Right renal cortex interstitium (tissue), 3 donors: ENCODE results near the gene PLEKHA1. TPM values are rescaled to one million over a fixed set of nuclear protein-coding genes. Genes with fewer than 3 reads are reported as not detected.

Experiments
- DNase-seq, 3 donors: peaks; one replicate each; pipeline ENCODE4 v3.0.0-alpha.2; 2013; ENCODE audit warnings: low read depth in 3 of 3, low spot score in 2 of 3
- polyA plus RNA-seq, 3 donors: library from polyadenylated mRNA; unstranded; fragments of 120-200 nt; gene quantifications; one replicate each; pipeline ENCODE4 v1.2.1, GENCODE V29; 2013; ENCODE audit not compliant: insufficient read length in 3 of 3

PLEKHA1 gene
- polyA plus RNA-seq, 3 donors = 91.8 to 105 (median 94.5) TPM

DNA sequence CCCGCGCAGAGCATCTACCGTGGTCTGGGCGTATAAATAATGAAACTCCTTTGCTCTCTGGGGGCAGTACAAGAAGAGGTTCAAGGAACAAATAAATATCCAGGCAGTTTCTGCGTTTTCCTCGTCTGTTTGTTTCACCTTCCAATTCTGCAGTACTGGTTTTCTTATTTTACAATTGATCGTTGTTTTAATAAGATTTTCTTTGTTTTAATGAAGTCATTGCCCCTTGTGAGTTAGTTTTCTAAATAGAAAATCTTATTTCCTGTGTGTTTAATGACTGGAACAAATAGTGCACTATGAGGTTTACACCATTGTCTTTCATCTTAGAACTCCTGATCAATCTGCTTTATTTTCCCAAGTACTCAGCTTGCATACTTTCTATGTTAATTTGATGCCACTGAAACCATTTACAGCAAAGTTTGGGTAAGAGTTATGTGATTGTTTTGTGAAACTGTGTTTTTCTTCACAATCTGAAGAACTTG lies 1.2 kb downstream of the PLEKHA1 start:
- no peak for DNase-seq

DNA sequence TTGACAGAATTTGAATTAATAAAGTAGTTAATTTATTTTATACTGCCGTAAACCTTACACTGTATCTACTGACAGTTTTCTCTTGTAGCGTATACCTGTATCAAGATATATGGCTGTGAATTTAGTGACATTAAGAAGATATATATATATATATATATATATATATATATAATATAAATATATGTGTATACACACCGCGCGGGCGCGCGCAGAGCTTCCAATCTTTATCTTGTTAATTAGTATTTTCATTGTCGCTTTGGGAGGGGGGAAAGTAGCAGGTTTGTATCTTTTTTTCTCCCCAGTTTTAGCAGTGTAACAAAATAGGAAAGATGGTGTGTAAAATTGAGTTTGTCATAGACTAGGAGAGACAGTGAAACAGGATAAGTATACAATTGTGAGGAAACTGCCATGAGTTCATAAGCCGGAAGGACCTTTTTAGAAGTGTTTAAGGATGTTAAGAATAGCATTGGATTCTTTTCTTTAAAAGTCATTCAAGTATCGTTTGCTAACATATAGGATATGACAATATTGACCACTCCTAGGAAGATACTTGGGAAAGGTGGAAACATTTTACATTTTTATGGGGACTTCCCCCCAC lies 2.0 kb downstream of the PLEKHA1 start:
- no peak for DNase-seq

DNA sequence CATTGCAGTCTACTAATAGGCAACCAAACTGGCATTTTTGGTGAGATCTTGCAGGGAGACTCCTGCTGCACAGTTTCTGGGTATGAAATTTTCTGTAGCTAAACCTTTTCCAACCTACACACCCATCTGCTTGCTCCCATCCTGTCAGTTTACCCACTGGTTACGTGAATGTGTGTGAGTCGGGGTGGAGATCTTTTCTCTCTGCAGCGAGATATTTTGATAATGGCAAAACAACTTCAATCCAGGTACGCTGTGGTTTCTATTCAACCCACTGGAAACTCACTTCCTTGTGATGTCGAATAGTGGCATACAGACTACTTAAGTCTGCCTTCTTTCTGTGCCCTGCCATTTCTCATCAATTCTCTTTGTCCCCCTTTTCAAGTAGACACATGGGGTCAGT lies 4.5 kb downstream of the PLEKHA1 start:
- no peak for DNase-seq

GRCh38 chr10:122379537-122379936 lies 5.0 kb downstream of the PLEKHA1 start:
- no peak for DNase-seq

GRCh38 chr10:122380703-122381102 lies 6.2 kb downstream of the PLEKHA1 start:
- DNase-seq = no peak

DNA sequence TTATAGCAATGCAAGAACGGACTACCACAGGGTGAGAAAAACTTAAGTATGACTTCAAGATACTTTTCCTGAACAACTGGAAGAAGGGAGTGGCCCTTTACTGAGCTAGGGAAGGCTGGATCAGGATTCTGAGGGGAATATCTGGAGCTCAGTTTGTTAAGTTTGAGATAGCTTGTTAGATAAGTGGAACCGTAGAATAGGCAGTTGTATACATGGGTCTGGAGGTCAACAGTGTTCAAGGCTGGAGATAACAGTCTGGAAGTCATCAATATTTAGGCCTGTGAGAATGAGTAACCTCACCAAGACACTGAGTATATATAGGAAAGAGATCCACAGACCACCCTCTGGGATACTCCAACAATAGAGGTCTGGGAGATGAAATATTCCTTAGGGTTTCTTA lies 7.2 kb downstream of the PLEKHA1 start:
- no peak for DNase-seq

- DNase-seq = no peak
Measured at GRCh38 chr10:122386514-122386913, 12.0 kb downstream of the PLEKHA1 start.

- DNase-seq = no peak
Measured at GRCh38 chr10:122387572-122387971, 13.1 kb downstream of the PLEKHA1 start.

DNA sequence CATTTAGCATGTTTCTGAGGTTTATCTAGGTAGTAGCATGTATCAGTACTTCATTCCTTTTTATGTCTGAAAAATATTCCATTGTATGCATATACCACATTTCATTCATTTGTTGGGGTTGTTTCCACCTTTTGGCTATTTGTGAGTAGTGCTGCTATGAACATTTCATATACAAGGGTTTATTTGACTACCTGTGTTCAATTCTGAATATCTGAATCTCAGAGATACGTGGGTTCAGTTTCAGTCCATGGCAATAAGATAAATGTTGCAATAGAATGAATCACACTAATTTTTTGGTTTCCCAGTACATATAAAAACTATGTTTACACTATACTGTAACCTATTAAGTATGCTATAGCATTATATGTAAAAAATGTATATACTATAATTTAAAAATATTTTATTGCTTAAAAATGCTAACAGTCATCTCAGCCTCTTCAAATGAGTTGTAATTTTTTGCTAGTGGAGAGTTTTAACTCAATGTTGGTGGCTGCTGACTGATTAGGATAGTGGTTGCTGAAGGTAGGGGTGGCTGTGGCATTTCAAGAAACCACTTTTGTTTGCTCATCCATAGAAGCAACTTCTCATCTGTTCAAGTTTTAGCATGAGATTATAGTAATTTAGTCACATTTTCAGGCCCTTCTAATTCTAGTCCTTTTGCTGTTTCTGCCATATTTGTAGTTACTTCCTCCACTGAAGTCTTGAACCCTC lies 13.9 kb downstream of the PLEKHA1 start:
- DNase-seq = no peak

DNA sequence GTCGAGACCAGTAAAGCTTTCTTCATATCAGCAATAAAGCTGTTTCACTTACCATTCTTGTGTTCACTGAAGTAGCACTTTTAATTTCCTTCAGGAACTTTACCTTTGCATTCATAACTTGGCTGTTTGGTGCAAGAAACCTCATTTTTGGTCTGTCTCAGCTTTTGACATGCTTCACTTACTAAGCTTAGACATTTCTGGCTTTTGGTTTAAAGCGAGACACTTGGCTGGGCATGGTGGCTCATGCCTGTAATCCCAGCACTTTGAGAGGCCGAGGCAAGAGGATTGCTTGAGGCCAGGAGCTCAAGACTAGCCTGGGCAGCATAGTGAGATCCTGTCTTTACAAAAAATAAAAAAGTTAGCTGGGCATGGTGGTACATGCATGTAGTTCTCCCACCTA lies 15.8 kb downstream of the PLEKHA1 start:
- DNase-seq = no peak

GRCh38 chr10:122390679-122391078 lies 16.2 kb downstream of the PLEKHA1 start:
- no peak for DNase-seq

DNA sequence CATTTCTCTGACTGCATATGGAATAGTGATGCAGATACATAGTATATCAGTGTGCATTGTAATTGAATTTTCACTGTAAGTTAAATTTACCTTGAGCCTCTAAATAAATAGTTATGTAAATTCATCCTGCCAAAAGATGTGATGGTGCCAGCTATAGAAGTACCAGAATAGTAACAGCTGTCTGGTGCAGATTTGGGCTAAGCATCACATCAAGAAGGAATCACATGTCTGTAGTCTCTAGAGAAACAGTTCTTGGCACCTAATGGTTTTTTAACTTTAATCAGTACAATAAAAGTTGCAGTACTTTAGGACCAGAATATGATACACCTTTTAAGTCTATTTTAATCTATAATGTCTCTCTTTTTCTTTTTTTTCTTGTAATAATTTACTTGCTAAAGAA lies 17.4 kb downstream of the PLEKHA1 start:
- DNase-seq = no peak

DNA sequence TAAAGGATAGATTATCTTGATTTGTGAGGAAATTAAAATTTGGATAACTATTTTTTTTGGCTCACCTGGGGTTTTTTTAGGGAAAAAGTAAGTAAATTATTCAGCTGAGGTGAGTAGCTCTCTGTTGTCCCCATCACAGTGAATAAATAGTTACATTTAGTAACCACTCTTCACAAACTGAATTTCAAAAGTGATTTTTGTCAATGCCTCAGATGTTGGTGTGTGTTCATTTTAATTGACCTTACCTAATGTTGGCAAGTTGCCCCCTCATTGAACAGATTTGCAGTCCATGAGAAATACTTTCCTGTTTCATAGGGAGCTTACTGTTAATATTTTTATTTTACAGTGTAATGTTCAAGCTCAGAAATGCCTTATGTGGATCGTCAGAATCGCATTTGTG lies 18.3 kb downstream of the PLEKHA1 start:
- no peak for DNase-seq

GRCh38 chr10:122393288-122393687 lies 18.8 kb downstream of the PLEKHA1 start:
- no peak for DNase-seq

DNA sequence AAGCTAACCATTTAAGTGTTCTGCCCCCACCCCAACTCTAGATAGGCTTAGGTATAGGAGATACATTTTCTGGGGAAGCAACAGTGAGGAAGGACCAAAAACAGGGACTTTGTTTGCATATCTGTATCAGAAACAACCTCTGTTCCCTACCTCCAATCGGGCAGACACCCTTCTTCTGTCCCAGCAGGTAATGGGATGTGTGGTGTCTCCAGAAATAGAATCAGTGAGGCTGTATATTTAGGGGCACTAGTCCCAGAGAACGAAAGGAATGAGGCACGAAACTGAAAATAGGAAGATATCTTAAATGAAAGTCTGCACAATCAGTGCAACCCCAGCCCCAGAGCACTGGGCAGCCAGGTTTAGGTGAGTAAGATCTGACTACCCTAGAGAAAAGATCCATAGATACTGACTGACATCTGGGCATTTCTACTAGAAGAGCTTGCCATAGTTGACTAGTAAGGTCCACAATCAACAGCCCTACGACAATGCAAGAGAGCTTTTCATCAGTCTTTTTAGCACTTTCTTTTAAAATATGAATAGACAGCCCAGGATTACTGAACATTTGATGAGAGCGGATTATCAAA lies 28.1 kb downstream of the PLEKHA1 start:
- no peak for DNase-seq

GRCh38 chr10:122404576-122404975 lies 30.1 kb downstream of the PLEKHA1 start:
- no peak for DNase-seq

- no peak for DNase-seq
Measured at GRCh38 chr10:122407375-122408125, 33.0 kb downstream of the PLEKHA1 start.

- no peak for DNase-seq
Measured at GRCh38 chr10:122413327-122413726, 38.8 kb downstream of the PLEKHA1 start.

GRCh38 chr10:122417667-122418066 lies 43.2 kb downstream of the PLEKHA1 start:
- DNase-seq = no peak

- no peak for DNase-seq
Measured at GRCh38 chr10:122419016-122419415, 44.5 kb downstream of the PLEKHA1 start.

- DNase-seq = no peak
Measured at GRCh38 chr10:122419876-122420623, 45.5 kb downstream of the PLEKHA1 start.
